Measurements from ENCODE around the gene EME1.

GRCh38 chr17:50364061-50364458, 9.0 kb upstream of the EME1 start:
- TF ChIP-seq POLR2A (IDR thresholded peaks at IDR 0.05; ENCODE audit: low read length), result no peak
- TF ChIP-seq GATA1 (IDR thresholded peaks at IDR 0.05; ENCODE audit: low read depth, low read length), result no peak

All from erythroblast (primary cell).